Stomach (tissue), 4 donors: Measurements from ENCODE around the gene TRMT2A.

Experiments used
- POLR2A ChIP-seq, 4 donors: fragments of 450-650 bp; IDR thresholded peaks; one replicate each; pipeline ENCODE4 v1.6.1; 2016; ENCODE audit warnings: antibody characterized with exemption in 4 of 4, control low read depth in 2 of 4, mild to moderate bottlenecking in 1 of 4, moderate library complexity in 1 of 4
- POLR2AphosphoS5 ChIP-seq, 3 donors: sonication (generic); formaldehyde crosslinking; IDR thresholded peaks; one replicate each; pipeline ENCODE4 v1.6.1; 2016; ENCODE audit warnings: antibody characterized with exemption in 3 of 3
- TF ChIP-seq, protein P1 (sequence below), 7 experiments: fragments of 450-650 bp in 4 of 7; fragments of 200-600 bp in 3 of 7; sonication (generic) in 3 of 7; IDR thresholded peaks; one replicate each; pipeline ENCODE4 v1.5.1; 2016 to 2019; ENCODE audit warnings: antibody characterized with exemption in 7 of 7, control low read depth in 2 of 7, mild to moderate bottlenecking in 1 of 7

DNA sequence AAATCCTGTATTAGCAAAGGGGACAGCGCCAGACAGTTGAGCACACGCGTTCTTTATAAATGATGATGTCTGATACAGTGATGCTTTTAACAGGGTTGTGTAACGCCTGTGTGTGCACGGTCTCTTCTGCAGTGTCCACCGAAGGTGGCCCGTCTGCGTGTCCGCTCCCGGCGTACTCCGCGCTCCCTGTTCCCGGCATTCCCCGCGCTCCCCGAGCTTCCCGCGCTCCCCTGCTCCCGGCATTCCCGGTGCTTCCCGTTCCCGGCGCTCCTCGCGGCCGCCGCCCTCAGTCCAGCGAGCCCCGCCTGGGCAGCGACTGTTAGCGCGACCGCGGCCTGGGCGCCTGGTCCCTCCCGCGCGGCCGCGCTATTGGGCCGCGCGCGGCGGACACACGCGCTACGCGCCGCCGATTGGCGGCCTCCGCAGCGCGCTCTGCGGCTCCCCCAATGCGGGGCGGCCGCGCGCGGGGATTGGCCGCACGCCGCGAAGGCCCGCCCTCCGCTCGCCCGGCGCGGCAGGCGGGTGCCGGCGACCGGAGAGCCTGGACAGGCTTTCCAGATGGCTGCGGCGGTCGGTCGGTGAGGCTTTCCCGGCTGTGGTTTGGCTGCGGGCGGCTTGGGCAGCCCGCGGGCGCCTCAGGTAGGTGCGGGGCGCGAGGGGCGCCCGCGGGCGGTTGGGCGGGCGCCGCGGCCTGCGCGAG, 37.1 kb downstream of the TRMT2A start, which contains the start of gene DGCR8:
- TF ChIP-seq POLR2A (IDR thresholded peaks at IDR 0.05), result peak in 1 of 4 donors; percentile 29
- TF ChIP-seq, protein P1, sequence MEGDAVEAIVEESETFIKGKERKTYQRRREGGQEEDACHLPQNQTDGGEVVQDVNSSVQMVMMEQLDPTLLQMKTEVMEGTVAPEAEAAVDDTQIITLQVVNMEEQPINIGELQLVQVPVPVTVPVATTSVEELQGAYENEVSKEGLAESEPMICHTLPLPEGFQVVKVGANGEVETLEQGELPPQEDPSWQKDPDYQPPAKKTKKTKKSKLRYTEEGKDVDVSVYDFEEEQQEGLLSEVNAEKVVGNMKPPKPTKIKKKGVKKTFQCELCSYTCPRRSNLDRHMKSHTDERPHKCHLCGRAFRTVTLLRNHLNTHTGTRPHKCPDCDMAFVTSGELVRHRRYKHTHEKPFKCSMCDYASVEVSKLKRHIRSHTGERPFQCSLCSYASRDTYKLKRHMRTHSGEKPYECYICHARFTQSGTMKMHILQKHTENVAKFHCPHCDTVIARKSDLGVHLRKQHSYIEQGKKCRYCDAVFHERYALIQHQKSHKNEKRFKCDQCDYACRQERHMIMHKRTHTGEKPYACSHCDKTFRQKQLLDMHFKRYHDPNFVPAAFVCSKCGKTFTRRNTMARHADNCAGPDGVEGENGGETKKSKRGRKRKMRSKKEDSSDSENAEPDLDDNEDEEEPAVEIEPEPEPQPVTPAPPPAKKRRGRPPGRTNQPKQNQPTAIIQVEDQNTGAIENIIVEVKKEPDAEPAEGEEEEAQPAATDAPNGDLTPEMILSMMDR (IDR thresholded peaks at IDR 0.05), result no peak
- peak; percentile 70 to 95 (median 73) for TF ChIP-seq POLR2AphosphoS5 (IDR thresholded peaks at IDR 0.05)
